ENCODE data around the gene APEX1.

APEX1 gene

GRCh38 chr14:20485900-20486299 lies 30.9 kb downstream of the APEX1 start:
- no peak for TF ChIP-seq CTCF (conservative IDR thresholded peaks at IDR 0.05)
- no peak overlapping the region for H3K27ac ChIP-seq

- no peak for TF ChIP-seq CTCF (conservative IDR thresholded peaks at IDR 0.05)
- no peak overlapping the region for H3K27ac ChIP-seq
These were observed 31.8 kb downstream of the APEX1 start for GRCh38 chr14:20486684-20487395.

- H3K27ac ChIP-seq: no peak overlapping the region
- no peak for TF ChIP-seq CTCF (conservative IDR thresholded peaks at IDR 0.05)
These were observed 32.3 kb downstream of the APEX1 start for GRCh38 chr14:20487396-20487725.

GRCh38 chr14:20489093-20489994 lies 34.3 kb downstream of the APEX1 start:
- no peak for TF ChIP-seq CTCF (conservative IDR thresholded peaks at IDR 0.05)

GRCh38 chr14:20490563-20490962 lies 35.5 kb downstream of the APEX1 start:
- no peak overlapping the region for H3K27ac ChIP-seq
- no peak for TF ChIP-seq CTCF (conservative IDR thresholded peaks at IDR 0.05)

More at GRCh38 chr14:20489093-20489994, 34.3 kb downstream of the APEX1 start:
- no peak overlapping the region for H3K27ac ChIP-seq

- H3K27ac ChIP-seq: no peak overlapping the region
- no peak for TF ChIP-seq CTCF (conservative IDR thresholded peaks at IDR 0.05)
These were observed 37.5 kb downstream of the APEX1 start for GRCh38 chr14:20492486-20492885.

GRCh38 chr14:20493634-20494033 lies 38.6 kb downstream of the APEX1 start:
- TF ChIP-seq CTCF (conservative IDR thresholded peaks at IDR 0.05): no peak
- H3K27ac ChIP-seq: no peak overlapping the region

Data from VCaP (cell line).